ENCODE results near the gene RASAL2.

RASAL2 gene

DNA sequence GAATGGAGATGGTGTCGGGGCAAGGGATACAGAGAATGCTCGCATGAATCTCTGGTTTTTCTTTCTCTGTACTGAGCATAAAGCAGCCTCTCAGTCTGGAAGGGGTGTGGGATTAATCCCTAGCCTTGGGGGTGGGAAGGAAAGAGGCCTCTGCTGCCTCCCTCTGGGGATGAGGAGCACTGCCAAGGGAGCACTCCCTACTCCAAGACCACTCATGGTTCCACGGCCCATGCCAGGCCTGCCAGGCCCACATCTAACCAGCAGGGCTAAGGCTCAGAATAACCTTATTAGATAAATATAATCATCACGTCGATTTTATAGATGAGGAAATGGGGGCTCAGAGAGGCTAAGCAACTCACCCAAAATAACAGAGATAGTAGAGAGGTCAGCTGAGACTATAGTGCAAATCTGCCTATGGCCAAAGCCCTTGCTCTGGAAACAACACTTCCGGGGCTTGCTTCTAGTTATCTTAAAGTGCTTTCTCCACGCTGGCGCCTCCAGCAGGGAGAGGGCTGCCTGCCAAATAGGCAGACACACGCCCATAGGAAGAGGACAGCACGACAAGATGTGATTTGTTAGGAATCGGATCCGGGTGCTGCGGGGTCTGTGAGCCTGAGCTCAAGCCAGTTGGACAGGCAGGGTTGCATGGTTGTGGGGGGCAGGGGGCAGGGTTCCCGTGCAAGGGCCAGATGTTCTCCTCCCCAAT lies 419.5 kb downstream of the RASAL2 start:
- TF ChIP-seq ARNT (IDR thresholded peaks at IDR 0.05) (no peak), ELF4 (IDR thresholded peaks at IDR 0.05) (no peak), HDGF (IDR thresholded peaks at IDR 0.05; ENCODE audit: borderline replicate concordance) (no peak), NFRKB (IDR thresholded peaks at IDR 0.05) (no peak), TARDBP (IDR thresholded peaks at IDR 0.05) (no peak), FOXK2 (IDR thresholded peaks at IDR 0.05) (no peak), CTBP1 (IDR thresholded peaks at IDR 0.05; ENCODE audit: borderline replicate concordance) (no peak)
- DNase-seq (ENCODE audit: extremely low spot score): no peak
- ChIA-PET CTCF (interaction anchor here (1.5 kb wide), 1 partner anchor 12 kb away, joined by 4 read pairs; no protein-coding TSS in a partner anchor), POLR2A (no interaction called here)

DNA sequence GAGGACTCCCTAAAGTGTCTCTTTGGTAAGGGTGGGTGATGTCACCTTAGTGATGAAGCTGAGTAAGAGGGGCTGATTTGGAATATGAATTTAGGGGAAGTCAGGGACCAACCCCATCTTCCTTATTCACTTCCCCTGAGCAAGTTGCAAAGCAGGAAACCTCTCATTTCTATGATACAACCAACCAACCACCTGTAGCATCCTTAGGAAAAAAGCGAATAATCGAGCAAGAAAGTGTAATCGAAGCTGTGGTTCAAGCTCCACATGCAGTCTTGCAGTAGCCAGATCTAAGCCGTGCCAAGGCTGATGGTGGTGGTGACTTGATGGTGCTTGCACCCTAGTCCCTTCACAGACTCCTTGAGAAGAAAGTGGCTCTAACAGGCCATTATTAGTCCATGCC lies 422.2 kb downstream of the RASAL2 start:
- no peak for DNase-seq (ENCODE audit: extremely low spot score)
- CTCF ChIA-PET: interaction anchor here (1.6 to 1.7 kb wide), 2 partner anchors 14 to 206 kb away, joined by 4 to 5 read pairs; no protein-coding TSS in a partner anchor
- POLR2A ChIA-PET: no interaction called here
- TF ChIP-seq HDGF (IDR thresholded peaks at IDR 0.05; ENCODE audit: borderline replicate concordance) (no peak), SP1 (IDR thresholded peaks at IDR 0.05) (no peak), FOXK2 (IDR thresholded peaks at IDR 0.05) (no peak)

DNA sequence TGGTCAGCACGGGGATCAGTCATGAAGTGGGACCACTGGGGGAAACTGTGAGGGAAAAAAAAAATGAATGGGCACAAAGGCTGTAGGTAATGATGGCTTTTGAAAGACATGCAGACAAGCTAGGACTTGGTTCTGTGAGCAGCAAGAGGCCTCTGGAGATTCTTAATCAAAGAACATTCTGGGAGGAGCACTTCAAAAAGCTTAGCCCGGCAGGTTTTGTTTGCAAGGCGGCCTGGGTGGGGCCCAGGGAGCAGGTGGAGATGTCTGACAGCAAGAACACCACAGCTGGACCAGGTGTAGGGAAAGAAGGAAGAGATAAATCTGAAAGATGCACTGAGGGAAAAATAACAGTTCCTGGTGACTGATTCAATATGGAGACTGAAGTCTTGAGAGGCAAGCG lies 425.0 kb downstream of the RASAL2 start:
- TF ChIP-seq LEF1 (IDR thresholded peaks at IDR 0.05; ENCODE audit: borderline replicate concordance) (no peak), TARDBP (IDR thresholded peaks at IDR 0.05) (no peak), ZNF384 (IDR thresholded peaks at IDR 0.05) (no peak), ARNT (IDR thresholded peaks at IDR 0.05) (no peak), SP1 (IDR thresholded peaks at IDR 0.05) (no peak), FOXK2 (IDR thresholded peaks at IDR 0.05) (no peak), HDGF (IDR thresholded peaks at IDR 0.05; ENCODE audit: borderline replicate concordance) (no peak), PKNOX1 (IDR thresholded peaks at IDR 0.05) (no peak), NFRKB (IDR thresholded peaks at IDR 0.05) (no peak), FOXA1 (IDR thresholded peaks at IDR 0.05) (no peak), L3MBTL2 (conservative IDR thresholded peaks at IDR 0.05) (no peak), ELF4 (IDR thresholded peaks at IDR 0.05) (no peak), CTBP1 (IDR thresholded peaks at IDR 0.05; ENCODE audit: borderline replicate concordance) (no peak), FOXM1 (IDR thresholded peaks at IDR 0.05; ENCODE audit: borderline replicate concordance) (no peak), SUZ12 (IDR thresholded peaks at IDR 0.05) (no peak), BHLHE40 (IDR thresholded peaks at IDR 0.05; ENCODE audit: borderline replicate concordance) (no peak)
- ChIA-PET POLR2A (no interaction called here), CTCF (no interaction called here)
- DNase-seq (ENCODE audit: extremely low spot score): no peak

- TF ChIP-seq ELF4 (IDR thresholded peaks at IDR 0.05): no peak
- no peak for TF ChIP-seq SUZ12 (IDR thresholded peaks at IDR 0.05)
- TF ChIP-seq HDGF (IDR thresholded peaks at IDR 0.05; ENCODE audit: borderline replicate concordance): no peak
- TF ChIP-seq ARNT (IDR thresholded peaks at IDR 0.05): no peak
- TF ChIP-seq BHLHE40 (IDR thresholded peaks at IDR 0.05; ENCODE audit: borderline replicate concordance): no peak
- DNase-seq (ENCODE audit: extremely low spot score): no peak
- POLR2A ChIA-PET: no interaction called here
- CTCF ChIA-PET: no interaction called here
Measured at GRCh38 chr1:178520803-178521202, 426.9 kb downstream of the RASAL2 start.

DNA sequence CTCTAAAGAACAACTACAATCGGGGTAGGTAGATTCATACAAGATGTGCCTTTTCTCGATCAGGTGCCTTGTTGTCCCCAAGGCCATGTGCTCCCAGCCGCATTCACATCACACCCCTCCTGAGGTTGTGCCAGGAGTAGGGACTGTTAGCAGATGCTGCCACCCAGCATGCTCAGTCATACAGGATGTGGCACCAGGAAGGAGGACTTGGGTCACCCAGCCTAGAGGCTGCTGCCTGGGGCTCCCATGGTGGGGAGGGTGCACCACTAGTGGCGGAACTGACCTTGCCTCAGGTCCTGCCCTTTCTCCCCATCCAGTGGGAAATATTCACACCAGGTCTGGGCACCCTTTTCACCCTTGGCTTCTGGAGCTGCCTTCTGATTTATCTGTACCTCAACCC lies 427.3 kb downstream of the RASAL2 start:
- DNase-seq (ENCODE audit: extremely low spot score): no peak
- TF ChIP-seq ARNT (IDR thresholded peaks at IDR 0.05) (no peak), FOXM1 (IDR thresholded peaks at IDR 0.05; ENCODE audit: borderline replicate concordance) (no peak)
- ChIA-PET POLR2A (no interaction called here), CTCF (no interaction called here)

GRCh38 chr1:178527117-178527516 lies 433.2 kb downstream of the RASAL2 start:
- CTCF ChIA-PET: interaction anchor here (0.7 to 1.2 kb wide), 2 partner anchors 227 to 1972 kb away, joined by 3 read pairs; no protein-coding TSS in a partner anchor
- TF ChIP-seq BHLHE40 (IDR thresholded peaks at IDR 0.05; ENCODE audit: borderline replicate concordance) (no peak), LEF1 (IDR thresholded peaks at IDR 0.05; ENCODE audit: borderline replicate concordance) (no peak), ELF4 (IDR thresholded peaks at IDR 0.05) (no peak), TARDBP (IDR thresholded peaks at IDR 0.05) (no peak), CTBP1 (IDR thresholded peaks at IDR 0.05; ENCODE audit: borderline replicate concordance) (no peak), FOXA1 (IDR thresholded peaks at IDR 0.05) (no peak), FOXM1 (IDR thresholded peaks at IDR 0.05; ENCODE audit: borderline replicate concordance) (no peak), HDGF (IDR thresholded peaks at IDR 0.05; ENCODE audit: borderline replicate concordance) (no peak), FOXK2 (IDR thresholded peaks at IDR 0.05) (no peak), SUZ12 (IDR thresholded peaks at IDR 0.05) (no peak), PKNOX1 (IDR thresholded peaks at IDR 0.05) (no peak), ARNT (IDR thresholded peaks at IDR 0.05) (no peak), ZNF384 (IDR thresholded peaks at IDR 0.05) (no peak), NFRKB (IDR thresholded peaks at IDR 0.05) (no peak), L3MBTL2 (conservative IDR thresholded peaks at IDR 0.05) (no peak), SP1 (IDR thresholded peaks at IDR 0.05) (no peak)
- no peak for DNase-seq (ENCODE audit: extremely low spot score)
- POLR2A ChIA-PET: no interaction called here

- ChIA-PET POLR2A (no interaction called here), CTCF (interaction anchor here (0.6 to 1.2 kb wide), 5 partner anchors 15 to 513 kb away, joined by 3 read pairs; no protein-coding TSS in a partner anchor)
- DNase-seq (ENCODE audit: extremely low spot score): no peak
- TF ChIP-seq FOXK2 (IDR thresholded peaks at IDR 0.05) (no peak), SP1 (IDR thresholded peaks at IDR 0.05) (no peak), NFRKB (IDR thresholded peaks at IDR 0.05) (no peak), ZNF384 (IDR thresholded peaks at IDR 0.05) (no peak), SUZ12 (IDR thresholded peaks at IDR 0.05) (no peak), PKNOX1 (IDR thresholded peaks at IDR 0.05) (no peak), LEF1 (IDR thresholded peaks at IDR 0.05; ENCODE audit: borderline replicate concordance) (no peak), FOXA1 (IDR thresholded peaks at IDR 0.05) (no peak), CTBP1 (IDR thresholded peaks at IDR 0.05; ENCODE audit: borderline replicate concordance) (no peak), FOXM1 (IDR thresholded peaks at IDR 0.05; ENCODE audit: borderline replicate concordance) (no peak), L3MBTL2 (conservative IDR thresholded peaks at IDR 0.05) (no peak), HDGF (IDR thresholded peaks at IDR 0.05; ENCODE audit: borderline replicate concordance) (no peak), ELF4 (IDR thresholded peaks at IDR 0.05) (no peak), TARDBP (IDR thresholded peaks at IDR 0.05) (no peak), ARNT (IDR thresholded peaks at IDR 0.05) (no peak), BHLHE40 (IDR thresholded peaks at IDR 0.05; ENCODE audit: borderline replicate concordance) (no peak)
Measured at GRCh38 chr1:178528228-178528952, 434.5 kb downstream of the RASAL2 start.

Measured in HEK293T (cell line).